Measurements from ENCODE around the gene CCDC134.

DNA sequence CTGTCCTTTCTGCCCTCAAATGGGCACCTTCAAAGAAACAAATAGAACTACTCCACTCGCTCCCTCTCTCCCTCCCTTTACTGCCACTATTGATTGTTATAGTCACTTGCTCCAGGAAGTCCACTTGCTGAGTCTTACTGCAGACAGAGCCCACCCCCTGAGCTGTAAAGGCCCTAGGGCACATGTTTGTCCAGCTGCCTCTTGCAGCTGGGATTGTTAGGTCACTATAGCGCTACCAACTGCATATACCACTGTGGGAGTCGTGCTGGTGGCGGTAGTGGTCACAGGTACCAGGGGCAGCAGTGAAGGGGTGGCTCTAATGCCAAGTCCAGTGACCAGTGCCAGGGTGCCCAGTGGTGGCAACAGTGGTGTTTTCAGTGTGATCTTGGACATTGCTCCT, 28.0 kb downstream of the CCDC134 start:
- TF ChIP-seq, protein P1, sequence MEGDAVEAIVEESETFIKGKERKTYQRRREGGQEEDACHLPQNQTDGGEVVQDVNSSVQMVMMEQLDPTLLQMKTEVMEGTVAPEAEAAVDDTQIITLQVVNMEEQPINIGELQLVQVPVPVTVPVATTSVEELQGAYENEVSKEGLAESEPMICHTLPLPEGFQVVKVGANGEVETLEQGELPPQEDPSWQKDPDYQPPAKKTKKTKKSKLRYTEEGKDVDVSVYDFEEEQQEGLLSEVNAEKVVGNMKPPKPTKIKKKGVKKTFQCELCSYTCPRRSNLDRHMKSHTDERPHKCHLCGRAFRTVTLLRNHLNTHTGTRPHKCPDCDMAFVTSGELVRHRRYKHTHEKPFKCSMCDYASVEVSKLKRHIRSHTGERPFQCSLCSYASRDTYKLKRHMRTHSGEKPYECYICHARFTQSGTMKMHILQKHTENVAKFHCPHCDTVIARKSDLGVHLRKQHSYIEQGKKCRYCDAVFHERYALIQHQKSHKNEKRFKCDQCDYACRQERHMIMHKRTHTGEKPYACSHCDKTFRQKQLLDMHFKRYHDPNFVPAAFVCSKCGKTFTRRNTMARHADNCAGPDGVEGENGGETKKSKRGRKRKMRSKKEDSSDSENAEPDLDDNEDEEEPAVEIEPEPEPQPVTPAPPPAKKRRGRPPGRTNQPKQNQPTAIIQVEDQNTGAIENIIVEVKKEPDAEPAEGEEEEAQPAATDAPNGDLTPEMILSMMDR (IDR thresholded peaks at IDR 0.05), result no peak
- TF ChIP-seq EP300 (IDR thresholded peaks at IDR 0.05) (no peak), POLR2A (IDR thresholded peaks at IDR 0.05) (no peak), POLR2AphosphoS5 (IDR thresholded peaks at IDR 0.05) (no peak)

Measured in suprapubic skin (tissue), 4 donors.